SU-DHL-6 (cell line): ENCODE data around the gene DMD.

Experiments used
- EZH2phosphoT487 ChIP-seq: fragments of 200-600 bp; sonication (generic), shearing (Covaris generic); conservative IDR thresholded peaks from 2 replicates; pipeline ENCODE4 v1.6.1; 2018; ENCODE audit warnings: mild to moderate bottlenecking, antibody characterized with exemption, low read length, moderate library complexity, mixed read lengths
- TF ChIP-seq, protein P1 (sequence below): fragments of 200-600 bp; sonication (generic); IDR thresholded peaks from one replicate; pipeline ENCODE4 v1.5.1; 2017; ENCODE audit warnings: antibody characterized with exemption, mild to moderate bottlenecking, low read length, moderate library complexity; ENCODE audit not compliant: insufficient read depth, poor library complexity, severe bottlenecking

- TF ChIP-seq, protein P1, sequence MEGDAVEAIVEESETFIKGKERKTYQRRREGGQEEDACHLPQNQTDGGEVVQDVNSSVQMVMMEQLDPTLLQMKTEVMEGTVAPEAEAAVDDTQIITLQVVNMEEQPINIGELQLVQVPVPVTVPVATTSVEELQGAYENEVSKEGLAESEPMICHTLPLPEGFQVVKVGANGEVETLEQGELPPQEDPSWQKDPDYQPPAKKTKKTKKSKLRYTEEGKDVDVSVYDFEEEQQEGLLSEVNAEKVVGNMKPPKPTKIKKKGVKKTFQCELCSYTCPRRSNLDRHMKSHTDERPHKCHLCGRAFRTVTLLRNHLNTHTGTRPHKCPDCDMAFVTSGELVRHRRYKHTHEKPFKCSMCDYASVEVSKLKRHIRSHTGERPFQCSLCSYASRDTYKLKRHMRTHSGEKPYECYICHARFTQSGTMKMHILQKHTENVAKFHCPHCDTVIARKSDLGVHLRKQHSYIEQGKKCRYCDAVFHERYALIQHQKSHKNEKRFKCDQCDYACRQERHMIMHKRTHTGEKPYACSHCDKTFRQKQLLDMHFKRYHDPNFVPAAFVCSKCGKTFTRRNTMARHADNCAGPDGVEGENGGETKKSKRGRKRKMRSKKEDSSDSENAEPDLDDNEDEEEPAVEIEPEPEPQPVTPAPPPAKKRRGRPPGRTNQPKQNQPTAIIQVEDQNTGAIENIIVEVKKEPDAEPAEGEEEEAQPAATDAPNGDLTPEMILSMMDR = no peak
- no peak for TF ChIP-seq EZH2phosphoT487
These were observed 1694.8 kb downstream of the DMD start for GRCh38 chrX:31516527-31516926.
